ENCODE data around the gene TBL1X.

TBL1X gene

GRCh38 chrX:9642270-9642995 lies 177.6 kb downstream of the TBL1X start:
- H3K4me3 ChIP-seq (ENCODE audit: low read depth, low read length), result no peak overlapping the region
- no peak for TF ChIP-seq CTCF (IDR thresholded peaks at IDR 0.05; ENCODE audit: low read depth, low read length, missing control alignments)
- DNase-seq (ENCODE audit: low read depth), result no peak

GRCh38 chrX:9643807-9644206 lies 178.9 kb downstream of the TBL1X start:
- no peak overlapping the region for H3K4me3 ChIP-seq (ENCODE audit: low read depth, low read length)
- no peak for TF ChIP-seq CTCF (IDR thresholded peaks at IDR 0.05; ENCODE audit: low read depth, low read length, missing control alignments)
- DNase-seq (ENCODE audit: low read depth), result no peak

- DNase-seq (ENCODE audit: low read depth), result no peak
- no peak overlapping the region for H3K4me3 ChIP-seq (ENCODE audit: low read depth, low read length)
- no peak for TF ChIP-seq CTCF (IDR thresholded peaks at IDR 0.05; ENCODE audit: low read depth, low read length, missing control alignments)
Measured at GRCh38 chrX:9644335-9644734, 179.5 kb downstream of the TBL1X start.

- no peak for TF ChIP-seq CTCF (IDR thresholded peaks at IDR 0.05; ENCODE audit: low read depth, low read length, missing control alignments)
- DNase-seq (ENCODE audit: low read depth), result no peak
- no peak overlapping the region for H3K4me3 ChIP-seq (ENCODE audit: low read depth, low read length)
Measured at GRCh38 chrX:9646471-9647224, 181.8 kb downstream of the TBL1X start.

- DNase-seq (ENCODE audit: low read depth), result no peak
- no peak overlapping the region for H3K4me3 ChIP-seq (ENCODE audit: low read depth, low read length)
- no peak for TF ChIP-seq CTCF (IDR thresholded peaks at IDR 0.05; ENCODE audit: low read depth, low read length, missing control alignments)
Measured at GRCh38 chrX:9647431-9647830, 182.6 kb downstream of the TBL1X start.

GRCh38 chrX:9650091-9650490 lies 185.2 kb downstream of the TBL1X start:
- no peak for TF ChIP-seq CTCF (IDR thresholded peaks at IDR 0.05; ENCODE audit: low read depth, low read length, missing control alignments)
- H3K4me3 ChIP-seq (ENCODE audit: low read depth, low read length), result no peak overlapping the region
- no peak for DNase-seq (ENCODE audit: low read depth)

All from GM12864 (cell line).